Central memory CD4-positive, alpha-beta T cell (primary cell): ENCODE results near the gene GNE.
A peak's percentile ranks its signal among the peaks of the same experiment; 100 is the strongest.
"Not testable (repeated sequence)": the region's sequence is repeated elsewhere in the genome, so short reads cannot be mapped to it uniquely, and the experiment has no call there.

Experiments used
- DNase-seq: peaks from one replicate; pipeline ENCODE4 v3.0.0; 2022

Gene GNE

DNA sequence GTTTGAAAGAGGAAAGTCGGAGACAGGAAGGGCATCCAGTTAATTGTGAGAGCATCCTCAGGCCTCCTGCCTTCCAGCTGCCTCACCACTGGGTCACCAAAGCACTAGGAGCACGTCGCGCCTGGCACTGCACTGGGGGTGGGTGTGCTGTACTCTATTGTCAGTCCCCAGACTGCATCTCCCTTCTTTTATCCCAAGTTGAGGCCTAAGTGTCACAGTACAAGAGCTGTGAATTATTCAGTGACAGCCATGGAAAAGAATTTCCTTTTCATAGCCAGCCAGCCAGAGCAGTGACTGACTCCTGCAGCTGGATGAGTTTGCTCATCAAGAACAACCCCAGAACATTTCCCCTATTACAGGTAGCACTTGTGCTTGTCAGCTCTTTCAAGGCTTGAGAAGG, 51.2 kb downstream of the GNE start:
- no peak for DNase-seq

DNA sequence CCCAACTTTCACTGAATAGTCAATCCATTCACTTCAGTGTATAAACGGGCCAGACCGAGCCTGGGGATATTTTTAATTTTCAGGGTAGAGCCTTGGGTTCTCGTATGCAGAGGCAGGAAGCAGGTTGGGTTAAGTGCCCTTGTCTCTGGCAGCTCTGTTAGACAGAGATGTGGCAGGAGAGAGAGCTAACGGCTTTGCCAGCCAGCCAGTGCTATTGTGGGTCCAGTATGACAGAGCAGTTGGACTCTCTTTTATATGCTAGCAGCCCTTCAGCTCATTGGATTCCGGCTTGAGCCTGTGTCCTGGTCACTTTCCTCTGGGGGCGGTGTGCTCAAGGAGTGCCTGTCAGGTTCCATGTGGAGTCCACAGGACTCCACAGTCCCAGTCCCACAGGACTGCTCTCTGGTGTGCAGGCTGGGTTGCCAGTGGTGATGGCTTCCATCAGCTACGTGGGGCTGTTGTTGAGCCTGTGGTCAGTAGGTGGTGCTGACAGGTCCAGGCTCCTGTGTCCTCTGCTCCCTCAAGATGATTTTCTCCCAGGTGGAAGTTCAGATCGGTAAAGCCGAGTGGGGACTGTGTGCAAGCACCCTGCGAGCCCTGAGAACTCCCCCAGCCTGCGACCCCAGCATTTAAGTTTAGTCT, 53.2 kb downstream of the GNE start:
- DNase-seq, result no peak

GRCh38 chr9:36194326-36195000, 63.8 kb downstream of the GNE start:
- DNase-seq, result no peak

- DNase-seq, result no peak
These were observed 65.2 kb downstream of the GNE start for GRCh38 chr9:36193023-36193422.

- no peak for DNase-seq
These were observed 66.1 kb downstream of the GNE start for GRCh38 chr9:36192196-36192595.

- no peak for DNase-seq
These were observed 66.6 kb downstream of the GNE start for GRCh38 chr9:36191686-36192085.

DNA sequence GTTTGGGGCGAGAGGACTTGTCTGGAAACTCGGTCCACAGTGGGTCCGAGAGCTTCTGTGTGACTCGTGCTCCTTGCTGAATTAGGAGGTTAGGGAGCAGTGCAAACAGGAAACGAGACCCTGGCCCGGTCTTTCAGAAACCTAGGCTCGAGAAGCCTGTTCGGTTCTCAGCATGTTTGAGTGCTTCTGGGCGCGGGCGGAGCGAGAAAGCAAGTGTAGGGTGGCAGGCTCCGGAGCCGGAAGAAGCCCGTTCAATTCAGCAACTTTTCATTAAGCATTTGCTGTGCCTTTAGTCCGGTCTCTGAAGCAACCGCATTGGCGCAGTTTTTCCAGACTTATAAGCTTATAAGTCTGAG, 67.0 kb downstream of the GNE start:
- DNase-seq, result peak; percentile 38

DNA sequence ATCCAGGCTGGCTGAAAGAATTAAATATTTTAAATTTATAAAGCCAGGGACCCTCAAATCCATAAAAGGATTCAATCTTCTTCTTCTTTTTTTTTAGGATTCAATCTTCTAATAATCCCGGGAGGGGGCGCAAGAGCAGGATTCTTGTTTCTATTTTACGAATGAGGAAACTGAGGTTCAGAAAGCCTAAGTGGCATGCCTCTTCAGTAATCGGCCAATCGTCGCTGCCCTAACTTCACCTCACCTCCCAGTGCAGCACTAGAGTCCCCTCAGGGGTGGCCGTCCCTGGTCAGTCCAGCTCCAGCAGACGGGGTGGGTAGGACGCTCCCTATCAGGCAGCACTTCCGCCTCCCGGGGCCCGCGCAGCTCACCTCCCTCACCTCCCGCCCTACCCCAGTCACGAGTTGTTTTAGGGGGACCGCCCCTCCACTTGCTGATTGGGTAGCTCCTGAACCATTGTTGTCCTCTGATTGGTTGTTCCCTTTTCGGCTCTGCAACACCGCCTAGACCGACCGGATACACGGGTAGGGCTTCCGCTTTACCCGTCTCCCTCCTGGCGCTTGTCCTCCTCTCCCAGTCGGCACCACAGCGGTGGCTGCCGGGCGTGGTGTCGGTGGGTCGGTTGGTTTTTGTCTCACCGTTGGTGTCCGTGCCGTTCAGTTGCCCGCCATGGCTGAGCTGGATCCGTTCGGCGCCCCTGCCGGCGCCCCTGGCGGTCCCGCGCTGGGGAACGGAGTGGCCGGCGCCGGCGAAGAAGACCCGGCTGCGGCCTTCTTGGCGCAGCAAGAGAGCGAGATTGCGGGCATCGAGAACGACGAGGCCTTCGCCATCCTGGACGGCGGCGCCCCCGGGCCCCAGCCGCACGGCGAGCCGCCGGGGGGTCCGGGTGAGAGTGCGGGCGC, 67.6 kb downstream of the GNE start, which contains the start of gene CLTA:
TSS of gene CLTA (plus strand) at position 534 of the 902 bp plus-strand sequence. CDS start at position 670, 136 bp downstream.
- peak; percentile 97 for DNase-seq

DNA sequence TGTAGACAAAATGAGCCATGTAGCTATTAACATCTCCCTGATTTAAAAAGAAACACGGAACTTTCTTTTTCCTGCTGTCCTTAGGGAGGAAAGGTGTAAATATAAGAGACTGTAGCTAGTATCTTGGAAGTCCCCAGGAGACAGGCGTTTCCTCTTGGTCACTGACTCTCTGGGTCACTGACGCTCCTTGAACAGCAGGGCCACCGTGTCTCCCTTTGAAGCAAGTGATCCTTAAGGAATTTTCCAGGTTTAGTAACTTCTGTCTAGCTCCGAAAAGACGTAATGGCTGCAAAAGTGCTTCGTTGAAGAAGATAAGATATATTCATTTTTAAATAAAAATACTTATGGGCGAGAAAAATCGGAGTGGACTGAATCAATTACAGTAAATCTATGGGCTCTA, 68.3 kb downstream of the GNE start:
- DNase-seq, result no peak

DNA sequence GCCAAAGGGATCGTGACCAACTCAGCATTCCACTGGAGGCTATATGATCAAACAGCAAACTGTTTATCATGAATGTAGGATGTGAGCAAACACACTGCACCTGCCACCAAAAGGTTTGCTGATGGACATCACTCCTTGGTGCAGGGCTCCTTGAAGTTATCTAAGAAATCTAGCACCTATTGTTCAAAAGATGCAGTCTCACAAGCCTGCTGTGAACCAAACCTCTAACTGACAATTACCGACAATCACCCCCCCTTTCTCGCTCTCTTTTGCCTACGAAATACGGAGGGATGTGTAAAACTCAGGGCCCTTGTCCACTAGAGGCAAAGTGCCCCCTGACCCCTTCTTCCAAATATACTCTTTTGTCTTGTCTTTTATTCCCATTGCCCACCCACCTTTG, 70.0 kb downstream of the GNE start:
- no peak for DNase-seq

- DNase-seq, result no peak
These were observed 70.8 kb downstream of the GNE start for GRCh38 chr9:36187414-36187813.

- DNase-seq, result not testable (repeated sequence)
These were observed 78.0 kb downstream of the GNE start for GRCh38 chr9:36180243-36180642.

DNA sequence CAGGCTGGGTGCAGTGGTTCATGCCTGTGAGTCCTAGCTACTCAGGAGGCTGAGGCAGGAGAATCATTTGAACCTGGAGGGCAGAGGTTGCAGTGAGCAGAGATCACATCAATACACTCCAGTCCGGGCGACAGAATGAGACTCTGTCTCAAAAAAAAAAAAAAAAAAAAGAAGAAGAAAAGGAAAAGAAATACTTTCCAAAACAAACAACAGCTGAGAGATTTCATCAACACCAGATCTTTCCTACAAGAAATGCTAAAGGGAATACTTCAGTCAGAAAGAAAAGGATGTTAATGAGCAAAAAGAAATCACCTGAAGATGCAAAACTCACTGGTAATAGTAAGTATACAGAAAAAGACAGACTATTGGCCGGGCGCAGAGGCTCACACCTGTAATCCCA, 80.7 kb downstream of the GNE start:
- no peak for DNase-seq

DNA sequence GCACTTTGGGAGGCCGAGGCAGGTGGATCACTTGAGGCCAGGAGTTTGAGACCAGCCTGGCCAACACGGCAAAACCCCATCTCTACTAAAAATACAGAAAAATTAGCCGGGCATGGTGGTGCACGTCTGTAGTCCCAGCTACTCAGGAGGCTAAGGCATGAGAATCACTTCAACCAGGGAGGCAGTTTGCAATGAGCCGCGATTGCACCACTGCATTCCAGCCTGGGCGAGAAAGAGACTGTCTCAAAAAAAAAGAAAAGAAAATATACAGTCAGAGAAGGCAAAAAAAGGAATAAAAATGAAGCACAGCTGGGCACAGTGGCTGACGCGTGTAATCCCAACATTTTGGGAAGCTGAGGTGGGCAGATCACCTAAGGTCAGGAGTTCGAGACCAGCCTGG, 81.8 kb downstream of the GNE start:
- DNase-seq, result not testable (repeated sequence)

GRCh38 chr9:36175209-36175608, 83.0 kb downstream of the GNE start:
- not testable (repeated sequence) for DNase-seq

DNA sequence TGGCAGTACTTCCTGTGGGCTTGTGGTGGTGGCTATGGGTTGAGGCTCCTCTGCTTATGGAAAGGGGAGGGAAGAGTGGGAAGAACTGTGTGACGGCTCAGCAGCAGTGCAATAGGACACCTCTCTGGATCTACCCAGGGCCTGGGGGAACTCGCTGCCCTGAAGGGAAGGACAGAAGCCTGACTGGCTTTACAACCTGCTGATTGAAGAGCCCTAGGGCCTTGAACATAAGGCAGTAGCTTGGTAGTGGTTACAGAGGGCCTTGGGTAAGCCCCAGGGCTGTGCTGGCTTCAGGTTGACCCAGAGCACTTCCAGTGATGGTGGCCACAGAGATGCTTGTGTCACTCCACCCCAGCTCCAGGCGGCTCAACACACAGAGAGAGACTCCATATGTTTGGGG, 83.5 kb downstream of the GNE start:
- no peak for DNase-seq

DNA sequence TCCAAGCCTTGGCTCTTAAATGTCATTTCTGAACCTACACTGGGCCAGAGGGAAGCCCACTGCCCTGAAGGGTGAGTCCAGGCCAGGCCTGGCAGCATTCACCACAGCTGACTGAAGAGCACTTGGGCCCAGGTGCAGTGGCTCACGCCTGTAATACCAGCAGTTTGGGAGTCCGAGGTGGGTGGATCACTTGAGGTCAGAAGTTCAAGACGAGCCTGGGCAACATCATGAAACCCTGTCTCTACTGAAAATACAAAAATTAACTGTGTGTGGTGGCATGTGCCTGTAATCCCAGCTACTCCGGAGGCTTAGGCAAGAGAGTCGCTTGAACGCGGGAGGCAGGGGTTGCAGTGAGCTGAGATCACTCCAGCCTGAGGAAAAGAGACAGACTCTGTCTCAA, 84.0 kb downstream of the GNE start:
- no peak for DNase-seq

DNA sequence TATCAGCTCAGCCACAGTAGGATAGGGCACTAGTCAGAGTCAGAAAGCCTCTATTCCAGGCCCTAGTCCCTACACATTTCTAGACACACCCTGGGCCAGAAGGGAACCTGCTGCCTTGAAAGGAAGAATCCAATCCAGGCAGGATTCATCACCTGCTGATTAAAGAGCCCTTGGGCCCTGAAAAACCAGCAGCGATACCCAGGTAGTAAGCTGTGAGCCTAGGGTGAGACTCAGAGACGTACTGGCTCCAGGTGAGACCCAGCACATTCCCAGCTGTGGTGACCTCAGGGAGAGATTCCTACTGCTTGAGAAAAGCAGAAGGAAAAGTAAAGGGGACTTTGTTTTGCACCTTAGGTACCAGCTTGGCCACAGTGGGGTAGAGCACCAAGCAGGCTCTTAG, 84.4 kb downstream of the GNE start:
- no peak for DNase-seq

DNA sequence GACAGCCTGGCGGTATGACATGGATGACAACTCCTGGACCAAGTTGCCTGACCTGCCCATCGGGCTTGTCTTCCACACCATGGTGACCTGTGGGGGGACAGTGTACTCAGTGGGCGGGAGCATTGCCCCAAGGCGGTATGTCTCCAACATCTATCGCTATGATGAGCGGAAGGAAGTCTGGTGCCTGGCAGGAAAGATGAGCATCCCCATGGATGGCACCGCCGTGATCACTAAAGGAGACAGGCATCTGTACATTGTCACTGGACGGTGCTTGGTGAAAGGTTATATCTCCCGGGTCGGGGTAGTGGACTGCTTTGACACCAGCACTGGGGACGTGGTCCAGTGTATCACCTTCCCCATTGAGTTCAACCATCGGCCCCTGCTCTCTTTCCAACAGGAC, 87.7 kb downstream of the GNE start:
- DNase-seq, result no peak

DNA sequence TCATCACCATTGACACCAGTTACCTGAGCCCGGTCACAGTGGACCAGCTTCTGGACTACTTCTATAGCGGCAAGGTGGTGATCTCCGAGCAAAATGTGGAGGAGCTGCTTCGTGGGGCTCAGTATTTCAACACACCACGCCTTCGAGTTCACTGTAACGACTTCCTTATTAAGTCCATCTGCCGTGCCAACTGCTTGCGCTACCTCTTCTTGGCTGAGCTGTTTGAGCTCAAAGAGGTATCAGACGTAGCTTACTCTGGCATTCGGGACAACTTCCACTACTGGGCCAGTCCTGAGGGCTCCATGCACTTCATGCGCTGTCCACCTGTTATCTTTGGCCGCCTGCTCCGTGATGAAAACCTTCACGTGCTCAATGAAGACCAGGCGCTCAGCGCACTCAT, 88.5 kb downstream of the GNE start:
- DNase-seq, result no peak

DNA sequence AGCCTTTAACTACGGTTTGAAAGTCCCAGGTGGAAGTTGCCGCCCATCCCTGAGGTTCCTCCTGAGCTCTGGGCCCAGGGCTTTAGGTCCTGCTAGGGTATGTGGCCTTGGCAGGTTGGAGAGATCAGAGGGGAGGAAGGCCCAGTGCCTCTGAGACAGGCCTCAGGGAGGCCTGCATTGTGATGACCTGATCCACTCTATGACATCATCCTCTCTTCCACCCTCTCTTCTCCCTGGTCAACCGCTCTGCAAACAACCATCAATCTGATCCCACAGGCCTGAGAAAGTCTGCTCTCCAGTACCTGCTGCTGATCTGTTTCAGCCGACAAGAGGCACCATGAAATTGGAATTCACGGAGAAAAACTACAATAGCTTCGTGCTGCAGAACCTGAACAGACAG, 89.1 kb downstream of the GNE start, which contains the start of gene CCIN:
TSS of gene CCIN (plus strand) at position 223 of the 400 bp plus-strand sequence. CDS start at position 338, 115 bp downstream.
- DNase-seq, result no peak

DNA sequence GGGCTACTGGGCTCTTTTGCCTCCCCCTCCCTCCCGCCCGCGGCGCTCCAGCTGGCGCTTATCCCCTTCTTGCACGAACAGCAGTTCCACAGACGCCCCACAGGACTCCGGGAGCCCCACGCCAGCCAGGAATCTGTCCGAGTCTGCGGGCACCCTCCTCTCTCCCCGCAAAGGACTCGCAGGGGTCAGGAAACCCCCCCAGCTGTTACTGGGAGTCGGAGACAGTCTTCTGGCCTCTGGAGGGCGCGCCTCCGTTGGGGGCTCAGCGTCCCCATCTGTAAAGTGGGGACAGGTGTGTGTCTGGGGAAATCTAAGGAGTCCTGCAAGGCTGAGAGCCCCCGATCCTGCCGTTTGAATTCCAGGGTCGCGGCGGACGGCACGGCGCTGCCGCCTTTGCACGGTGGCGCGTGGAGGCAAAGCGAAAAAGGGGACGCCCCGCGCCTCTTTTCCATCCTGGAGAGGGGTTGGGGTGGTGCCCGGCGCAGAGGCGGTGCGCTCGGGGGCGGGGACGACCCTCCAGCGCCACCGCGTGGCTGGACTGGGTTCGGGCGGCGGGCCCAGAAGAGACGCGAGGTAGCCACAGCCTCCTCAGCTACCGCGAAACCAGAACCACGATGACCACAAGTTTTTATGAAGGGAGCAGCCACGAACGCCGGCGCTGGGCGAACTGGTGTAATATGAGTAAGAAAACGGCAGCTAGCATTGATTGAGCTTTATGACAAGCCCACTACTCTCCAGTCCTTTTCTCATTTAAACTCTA, 91.9 kb downstream of the GNE start:
- peak; percentile 75 for DNase-seq

DNA sequence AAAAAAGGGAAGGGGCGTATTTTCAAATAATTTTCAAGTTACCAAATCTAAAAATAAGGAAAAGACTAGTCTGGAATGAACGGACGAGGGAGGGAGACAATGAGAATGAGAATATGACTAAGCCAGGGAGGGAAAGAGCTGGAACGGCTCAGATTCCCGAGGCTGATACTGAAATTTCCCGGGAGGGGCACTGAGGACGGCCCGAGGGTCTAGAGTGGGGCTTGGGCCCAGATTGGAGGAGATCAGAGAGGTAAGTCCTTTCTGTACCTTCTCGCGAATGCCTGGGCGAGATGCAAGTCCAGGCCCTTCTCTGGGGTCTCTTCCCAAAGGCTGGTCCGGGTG, 92.5 kb downstream of the GNE start:
- DNase-seq, result no peak
